Measurements from ENCODE around the gene LRP1B. TPM values are rescaled to one million over a fixed set of nuclear protein-coding genes. Genes with fewer than 3 reads are reported as not detected.

LRP1B gene
- polyA plus RNA-seq, 3 donors: 0.25 to 3.1 (median 2.2) TPM

DNA sequence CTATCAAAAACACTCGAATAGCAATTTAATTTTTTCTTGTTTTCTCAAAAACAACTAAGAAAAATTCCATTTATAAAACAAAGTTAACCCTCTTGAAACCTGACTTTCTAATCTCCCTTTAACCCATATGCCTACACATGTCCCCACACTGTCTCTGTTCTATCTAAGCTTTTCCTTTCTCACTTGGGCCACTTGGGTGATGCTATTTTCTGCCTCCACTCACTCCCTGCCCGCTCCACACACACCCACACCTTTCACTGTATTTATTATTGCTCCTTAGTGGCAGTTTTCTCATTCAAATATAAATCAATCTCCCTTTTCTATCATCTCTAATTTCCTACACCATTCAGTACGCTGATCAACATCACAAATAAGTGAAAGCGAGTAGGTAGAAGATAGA is 531.1 kb downstream of the LRP1B start:
- 85 to 90% (median 86%) methylated on average over 4 of the region's 4 CpGs for WGBS, 3 donors
- H3K27ac ChIP-seq (ENCODE audit: low read depth, low read length): no peak overlapping the region

DNA sequence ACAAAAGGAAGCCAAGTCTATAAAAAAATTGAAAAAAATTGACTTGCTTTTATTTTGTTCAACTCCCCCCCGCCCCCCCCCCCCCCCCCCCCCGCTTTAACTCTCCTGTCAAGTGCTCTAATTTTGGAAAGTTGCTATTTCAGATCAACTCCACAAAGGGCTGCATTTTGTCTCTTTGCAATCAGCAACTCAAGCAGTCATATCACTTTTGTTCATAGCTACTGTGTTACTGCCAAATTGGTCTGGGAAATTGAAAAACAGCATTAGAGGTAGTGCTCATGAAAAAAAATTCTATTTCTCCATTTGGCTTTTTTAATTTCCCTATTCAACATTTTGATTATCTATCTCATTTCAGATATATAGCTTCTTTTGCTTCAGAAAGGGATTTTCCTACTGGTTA is 531.8 kb downstream of the LRP1B start:
- H3K27ac ChIP-seq (ENCODE audit: low read depth, low read length): no peak overlapping the region
- 0 to 63% (median 42%) methylated on average over 1 to 2 of the region's 2 CpGs for WGBS, 3 donors

GRCh38 chr2:141595316-141595920 is 535.4 kb downstream of the LRP1B start:
- H3K27ac ChIP-seq (ENCODE audit: low read depth, low read length): no peak overlapping the region
- WGBS, 3 donors: 83 to 93% (median 85%) methylated on average over 3 of the region's 3 CpGs

DNA sequence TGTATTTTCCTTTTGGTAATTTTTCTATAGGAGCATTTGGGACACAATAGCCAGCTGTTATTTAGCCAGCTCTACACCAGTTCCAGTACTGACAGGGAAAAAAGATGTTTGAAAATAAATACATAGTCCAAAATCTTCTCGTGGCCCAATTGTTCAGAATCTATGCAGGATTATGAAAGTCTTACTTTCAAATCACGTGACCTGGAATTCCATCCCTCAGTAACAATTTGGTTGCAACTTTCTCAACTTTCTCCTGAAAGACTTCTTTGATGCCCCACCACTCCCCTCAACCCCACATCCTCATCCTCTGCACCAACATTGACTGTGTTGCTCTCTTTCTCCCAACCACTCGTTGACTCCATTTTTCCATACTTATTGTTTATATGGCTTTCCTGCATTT is 539.0 kb downstream of the LRP1B start:
- WGBS, 3 donors: 56 to 86% (median 83%) methylated on average over 3 of the region's 3 CpGs
- no peak overlapping the region for H3K27ac ChIP-seq (ENCODE audit: low read depth, low read length)

- 83 to 89% (median 84%) methylated on average over 5 of the region's 5 CpGs for WGBS, 3 donors
- no peak overlapping the region for H3K27ac ChIP-seq (ENCODE audit: low read depth, low read length)
These were observed 540.2 kb downstream of the LRP1B start for GRCh38 chr2:141590620-141591019.

- 77 to 81% (median 77%) methylated on average over 7 of the region's 7 CpGs for WGBS, 3 donors
These were observed 541.5 kb downstream of the LRP1B start for GRCh38 chr2:141589314-141589713.

DNA sequence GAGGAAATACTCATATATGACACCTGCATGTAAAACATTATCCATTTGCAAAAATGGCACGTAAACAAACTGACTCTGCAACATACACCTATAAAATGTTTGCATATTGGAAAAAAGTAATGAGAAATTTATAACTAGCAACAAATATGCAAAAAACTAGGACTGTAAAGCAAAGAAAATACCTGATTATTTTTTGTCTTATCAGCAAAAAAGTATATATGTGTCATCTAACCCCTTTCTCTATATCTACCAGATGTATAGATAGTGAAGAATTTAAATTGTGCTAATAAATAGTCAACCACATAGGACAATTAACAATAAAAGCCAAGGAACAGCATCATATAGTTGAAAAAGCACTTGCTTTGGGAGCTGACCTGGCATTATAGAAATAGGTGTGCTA is 543.8 kb downstream of the LRP1B start:
- no peak overlapping the region for H3K27ac ChIP-seq (ENCODE audit: low read depth, low read length)
- 90 to 94% (median 94%) methylated on average over 1 of the region's 1 CpG for WGBS, 3 donors

More at GRCh38 chr2:141589314-141589713, 541.5 kb downstream of the LRP1B start:
- H3K27ac ChIP-seq (ENCODE audit: low read depth, low read length): no peak overlapping the region

DNA sequence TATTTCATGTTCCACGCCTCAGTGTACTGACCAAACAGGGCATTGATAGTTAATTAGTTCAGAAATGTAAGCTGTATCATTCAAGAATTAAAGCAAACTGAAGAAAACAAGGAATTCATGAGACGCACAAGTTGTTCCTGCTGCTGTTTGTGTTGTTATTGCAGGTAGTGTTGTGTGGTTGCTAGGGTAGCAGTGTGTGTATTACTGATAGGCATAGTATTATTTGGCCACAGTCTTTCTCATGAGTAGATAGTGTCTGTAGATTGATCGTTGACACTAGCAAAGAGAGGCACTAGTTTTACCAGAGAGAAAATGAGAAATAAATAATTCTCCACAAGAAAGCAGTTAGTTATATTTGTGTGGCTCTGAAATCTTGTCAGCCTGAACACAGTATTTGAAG is 548.6 kb downstream of the LRP1B start:
- 43 to 85% (median 82%) methylated on average over 3 of the region's 3 CpGs for WGBS, 3 donors
- H3K27ac ChIP-seq (ENCODE audit: low read depth, low read length): no peak overlapping the region

DNA sequence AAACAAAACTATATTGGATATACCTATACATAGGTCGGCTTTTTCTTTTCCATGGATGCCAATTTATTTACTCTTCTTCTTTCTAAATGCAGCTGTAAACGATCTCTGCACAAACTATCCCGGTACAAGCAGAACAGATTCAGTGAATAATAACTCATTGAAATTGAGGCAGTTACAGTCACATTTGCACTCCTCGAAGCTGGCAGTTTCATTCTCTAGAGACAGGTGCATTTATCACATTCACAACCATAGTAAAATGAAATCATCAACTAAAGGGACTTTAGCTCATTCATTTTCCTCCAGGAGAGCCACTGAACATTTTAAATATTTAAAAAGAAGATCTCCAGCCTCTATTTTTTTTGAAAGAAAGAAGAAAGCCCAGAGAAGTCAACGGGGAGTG is 551.7 kb downstream of the LRP1B start:
- H3K27ac ChIP-seq (ENCODE audit: low read depth, low read length): no peak overlapping the region
- WGBS, 3 donors: 75 to 82% (median 81%) methylated on average over 5 of the region's 5 CpGs

GRCh38 chr2:141570474-141571131 is 560.2 kb downstream of the LRP1B start:
- WGBS, 3 donors: 66 to 78% (median 77%) methylated on average over 9 to 10 of the region's 10 CpGs
- no peak overlapping the region for H3K27ac ChIP-seq (ENCODE audit: low read depth, low read length)

DNA sequence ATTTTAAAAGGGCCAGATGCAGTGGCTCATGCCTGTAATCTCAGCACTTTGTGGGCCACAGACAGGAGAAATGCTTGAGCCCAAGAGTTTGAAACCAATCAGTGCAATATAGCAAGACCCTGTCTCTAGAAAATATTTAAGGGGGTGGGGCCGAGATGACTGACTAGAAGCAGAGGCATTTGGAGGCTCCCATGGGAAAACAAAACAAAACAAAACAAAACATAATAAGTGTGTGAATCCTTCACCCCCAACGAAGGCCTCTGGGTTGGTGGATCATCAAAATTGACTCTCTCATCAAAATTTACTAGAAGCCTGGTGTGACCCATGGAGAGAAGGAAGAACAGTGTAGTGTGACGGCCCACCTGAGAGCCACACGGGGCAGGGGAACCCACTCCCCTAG is 560.9 kb downstream of the LRP1B start:
- no peak overlapping the region for H3K27ac ChIP-seq (ENCODE audit: low read depth, low read length)
- WGBS, 3 donors: 78 to 85% (median 84%) methylated on average over 4 of the region's 4 CpGs

GRCh38 chr2:141565597-141565996 is 565.2 kb downstream of the LRP1B start:
- no peak overlapping the region for H3K27ac ChIP-seq (ENCODE audit: low read depth, low read length)
- WGBS, 3 donors: 49 to 97% (median 84%) methylated on average over 3 of the region's 3 CpGs

DNA sequence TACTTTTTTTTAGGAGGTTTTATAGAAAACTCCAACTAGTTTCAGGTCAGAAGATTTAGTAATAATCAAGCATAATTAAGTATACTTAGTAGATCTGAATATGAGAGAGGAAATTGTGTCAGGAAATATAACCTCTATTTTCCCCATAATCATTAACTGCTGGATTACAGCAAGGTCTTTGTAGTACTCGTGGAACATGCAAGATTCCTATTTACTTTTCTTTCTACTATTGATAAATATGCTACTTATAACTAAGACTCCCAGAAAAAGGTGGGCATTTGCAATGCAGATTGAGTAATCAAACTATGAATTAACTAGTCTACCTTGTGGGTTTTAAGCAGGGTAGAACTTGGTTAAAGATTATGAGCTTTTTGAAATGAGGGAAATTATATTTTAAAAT is 570.1 kb downstream of the LRP1B start:
- 5 to 77% (median 56%) methylated on average over 1 of the region's 1 CpG for WGBS, 3 donors
- no peak overlapping the region for H3K27ac ChIP-seq (ENCODE audit: low read depth, low read length)

DNA sequence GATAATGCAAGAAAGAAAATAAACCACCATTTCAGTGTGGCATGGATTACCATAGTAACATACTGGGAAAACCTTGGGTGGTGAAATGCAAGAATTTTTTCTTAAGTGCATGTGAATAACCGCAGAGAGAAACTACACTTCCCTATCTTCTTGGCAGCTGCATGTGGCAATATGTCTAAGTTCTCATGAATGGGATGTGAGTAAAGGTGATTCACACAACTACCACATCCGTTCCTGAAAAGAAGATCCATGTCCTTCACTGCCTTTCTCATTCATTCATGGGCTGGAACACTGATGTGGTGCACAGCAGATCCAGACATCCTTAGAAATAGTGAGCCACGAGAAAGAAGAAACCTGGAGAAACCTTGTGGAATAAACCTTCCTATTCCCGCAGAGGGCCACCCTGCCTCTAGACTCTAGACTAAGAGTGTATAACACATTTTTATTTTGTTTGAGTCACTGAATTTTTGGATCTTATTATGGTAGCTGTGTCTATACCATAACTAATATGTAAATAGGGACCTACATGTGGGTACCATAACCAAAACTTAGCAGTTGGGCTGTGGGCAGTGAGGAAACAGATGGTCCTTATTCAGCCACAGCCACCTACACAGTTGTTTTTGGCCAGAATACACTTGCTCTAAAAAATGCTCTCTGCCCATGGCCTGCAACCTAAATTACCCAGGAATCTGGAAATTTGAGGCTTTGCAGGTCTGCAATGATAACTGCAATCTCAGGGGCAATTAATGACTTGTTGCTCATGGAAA is 573.3 kb downstream of the LRP1B start:
- 56 to 69% (median 68%) methylated on average over 4 of the region's 4 CpGs for WGBS, 3 donors
- H3K27ac ChIP-seq (ENCODE audit: low read depth, low read length): no peak overlapping the region

DNA sequence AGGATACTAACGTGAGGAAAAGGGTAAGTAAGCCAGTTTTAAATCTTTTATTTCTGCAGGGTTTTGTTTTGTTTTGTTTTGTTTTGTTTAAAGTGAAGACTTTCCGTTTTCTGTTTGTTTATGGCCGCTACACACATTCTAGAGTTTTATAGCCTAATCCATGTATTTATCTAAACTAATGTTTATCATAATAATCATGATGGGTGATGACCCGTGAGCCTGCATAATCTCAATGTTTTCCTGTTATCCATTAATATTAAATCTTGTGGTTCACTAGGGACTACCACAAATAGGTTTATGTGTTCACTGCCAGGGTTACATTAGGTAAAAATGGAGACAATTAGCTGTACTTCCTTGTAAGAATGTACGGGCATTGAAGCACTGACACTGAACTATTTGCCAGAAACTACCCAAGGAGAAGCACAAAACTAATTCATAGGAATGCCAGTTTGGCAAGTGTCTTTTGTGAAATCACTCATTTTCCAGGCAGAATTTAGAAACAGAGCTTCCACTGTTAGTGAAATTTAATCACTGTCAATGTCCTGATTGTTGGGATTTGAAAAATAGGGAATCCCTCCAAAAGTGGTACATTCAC is 574.8 kb downstream of the LRP1B start:
- WGBS, 3 donors: 35 to 52% (median 38%) methylated on average over 5 of the region's 5 CpGs
- H3K27ac ChIP-seq (ENCODE audit: low read depth, low read length): no peak overlapping the region

- H3K27ac ChIP-seq (ENCODE audit: low read depth, low read length): no peak overlapping the region
- 9 to 20% (median 15%) methylated on average over 3 of the region's 3 CpGs for WGBS, 3 donors
These were observed 576.0 kb downstream of the LRP1B start for GRCh38 chr2:141554810-141555209.

DNA sequence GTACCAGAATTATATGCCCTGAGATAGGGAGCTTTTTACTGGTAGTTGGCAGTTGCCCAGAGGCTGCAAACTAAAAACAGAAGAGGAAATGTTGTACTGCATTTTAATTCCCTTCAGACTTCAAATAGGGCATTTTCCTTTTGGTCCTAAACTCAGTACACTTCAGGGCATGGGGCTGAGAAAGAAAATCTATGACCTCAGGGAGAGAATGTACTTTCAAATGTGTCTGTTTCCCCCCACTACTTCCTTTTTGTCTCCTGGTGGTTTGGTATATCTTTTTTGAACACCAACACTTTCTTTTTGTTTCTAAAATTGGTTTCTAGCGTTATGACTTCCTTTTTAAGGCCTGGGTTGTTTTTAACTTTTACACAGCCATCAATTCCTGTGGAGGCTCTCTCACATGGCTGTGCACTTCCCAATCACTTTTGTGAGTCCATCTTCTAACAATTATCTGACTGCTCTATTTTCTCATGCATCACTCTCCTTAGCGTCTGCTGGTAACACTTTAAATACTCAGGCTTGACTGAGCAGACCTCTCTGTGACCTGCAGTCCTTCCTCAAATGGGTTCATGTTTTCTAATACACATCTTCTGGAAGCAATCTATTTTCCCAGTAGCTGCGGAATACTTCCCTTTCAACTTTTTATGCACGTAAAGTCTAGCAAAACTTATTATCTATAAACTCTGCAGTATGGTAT is 596.0 kb downstream of the LRP1B start:
- no peak overlapping the region for H3K27ac ChIP-seq (ENCODE audit: low read depth, low read length)
- 35 to 69% (median 37%) methylated on average over 4 of the region's 4 CpGs for WGBS, 3 donors

- no peak overlapping the region for H3K27ac ChIP-seq (ENCODE audit: low read depth, low read length)
- 53 to 78% (median 69%) methylated on average over 1 of the region's 1 CpG for WGBS, 3 donors
These were observed 601.2 kb downstream of the LRP1B start for GRCh38 chr2:141529659-141530058.

- 33 to 58% (median 58%) methylated on average over 5 of the region's 5 CpGs for WGBS, 3 donors
- no peak overlapping the region for H3K27ac ChIP-seq (ENCODE audit: low read depth, low read length)
These were observed 601.8 kb downstream of the LRP1B start for GRCh38 chr2:141528990-141529389.
